H1 (cell line): ENCODE results near the gene KCTD21. TPM values are rescaled to one million over a fixed set of nuclear protein-coding genes. Genes with fewer than 3 reads are reported as not detected.

Experiments
- BCL11A ChIP-seq, 2 experiments: IDR thresholded peaks; one replicate each; pipeline ENCODE4 v1.6.1; 2011; ENCODE audit warnings: low read depth in 2 of 2, low read length in 2 of 2, mild to moderate bottlenecking in 2 of 2
- KDM1A ChIP-seq: fragments of 200-600, 300-600 bp; sonication (generic); IDR thresholded peaks from 2 replicates; pipeline ENCODE4 v1.7.1; 2016; ENCODE audit warnings: mild to moderate bottlenecking, low read length, borderline replicate concordance
- SP4 ChIP-seq: IDR thresholded peaks from 2 replicates; pipeline ENCODE4 v1.6.1; 2012; ENCODE audit warnings: low read length, inconsistent platforms
- polyA plus RNA-seq, 7 experiments: library from polyadenylated mRNA; depleted of rRNA in 3 of 7; stranded (reverse) in 5 of 7; unstranded in 2 of 7; fragments of >200 nt in 5 of 7; fragments of 200-250 nt in 2 of 7; gene quantifications; 1 replicate in 5 of 7; 2 replicates in 1 of 7; 4 replicates in 1 of 7; pipeline versions ENCODE4 v1.2.1 to v1.2.3, GENCODE V29; 2011 to 2013; ENCODE audit warnings: missing spikeins in 2 of 7, mixed read lengths in 2 of 7
- total RNA-seq: library from RNA; stranded (reverse); fragmentation: NEBNext Ultra II Directional; extraction: Animal tissue kit (Norgen Biotek cat#: 25700); gene quantifications from 2 replicates; pipeline ENCODE4 v1.2.1, GENCODE V29; 2021

Gene KCTD21
- total and polyA plus RNA-seq, 2 of the 8 experiments (the other 6 are each of a cell fraction or from before 2014, with no cell fraction given), result 3.2 to 4.1 TPM

DNA sequence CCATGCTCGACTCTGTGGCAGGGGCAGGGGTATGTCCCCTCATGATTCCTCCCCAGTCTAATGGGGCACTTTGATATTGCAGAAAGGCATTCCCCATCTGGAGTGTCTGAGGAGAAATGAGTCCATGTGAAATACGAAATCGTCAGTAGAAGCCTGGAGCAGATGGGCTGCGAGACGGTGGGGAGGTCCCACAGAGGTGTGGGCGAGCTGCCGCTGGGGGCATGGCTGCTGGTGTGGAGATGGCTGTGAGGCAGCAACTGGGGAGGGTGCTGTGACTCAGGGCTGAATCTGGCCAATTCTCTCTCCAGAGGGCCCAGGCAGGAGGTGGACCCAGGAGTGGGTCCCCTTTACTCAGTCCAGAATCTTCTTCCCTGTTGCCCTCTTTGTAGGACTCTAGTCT is 11.2 kb downstream of the KCTD21 start (continued):
- TF ChIP-seq KDM1A (no peak), SP4 (no peak), BCL11A (IDR thresholded peaks at IDR 0.05; ENCODE audit: low read depth in 2 of 2, low read length in 2 of 2) (no peak)
